ENCODE results near the gene ELMO1.

ELMO1 gene

DNA sequence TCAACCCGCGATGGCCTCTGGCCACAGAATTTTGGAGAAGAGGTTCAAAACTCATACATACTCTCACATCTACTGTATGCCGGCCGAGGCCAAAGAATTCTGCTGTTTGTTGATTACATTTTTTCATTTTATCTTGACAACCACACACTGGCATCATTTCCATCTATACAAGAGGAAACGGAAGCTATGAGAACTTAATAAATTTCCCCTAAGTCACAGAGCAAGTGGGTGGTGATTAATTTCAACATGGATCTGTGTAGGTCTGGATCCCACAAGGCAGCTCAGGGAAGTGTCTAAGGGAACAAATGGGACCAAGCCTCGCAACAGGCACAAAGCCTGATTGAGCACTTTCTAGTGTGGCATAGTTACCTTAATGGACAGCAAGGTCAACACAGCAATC is 18.0 kb downstream of the ELMO1 start:
- no peak for DNase-seq (ENCODE audit: low read depth)

DNA sequence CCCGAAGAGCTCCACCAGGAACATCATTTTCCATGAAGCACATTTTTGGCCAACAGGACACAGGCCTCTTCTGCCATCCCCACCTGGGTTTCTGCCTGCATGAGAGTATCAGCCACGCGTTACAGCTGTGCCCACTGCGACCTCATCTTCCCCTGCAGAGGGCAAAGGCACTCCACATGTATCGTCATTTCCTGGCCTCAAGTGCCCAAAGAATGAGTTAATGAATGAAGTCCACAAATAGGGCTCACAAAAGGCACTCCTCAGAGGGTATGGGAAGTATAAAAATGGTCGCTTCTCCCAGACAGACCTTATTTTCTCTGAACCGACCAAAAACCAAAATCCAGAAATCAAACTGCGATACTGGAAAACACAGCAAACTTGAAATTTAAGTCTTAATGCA is 18.5 kb downstream of the ELMO1 start:
- DNase-seq (ENCODE audit: low read depth), result no peak

DNA sequence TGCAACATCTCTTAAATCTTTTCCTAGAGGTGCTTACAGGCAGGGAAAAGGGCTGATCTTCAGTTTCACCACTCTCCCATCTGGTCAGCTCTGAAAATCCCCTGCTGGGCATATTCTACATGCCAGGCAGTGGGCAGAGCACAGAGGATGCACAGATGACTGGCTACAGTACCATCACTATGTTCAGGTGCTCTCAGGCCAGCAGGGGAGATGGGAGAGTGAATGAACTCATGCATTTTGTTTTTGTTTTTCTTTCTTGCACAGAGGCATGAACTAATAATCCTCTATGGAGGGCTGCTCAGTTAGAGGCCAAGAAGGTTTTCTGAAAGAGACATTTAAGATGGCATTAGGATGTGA is 19.3 kb downstream of the ELMO1 start:
- no peak for DNase-seq (ENCODE audit: low read depth)

DNA sequence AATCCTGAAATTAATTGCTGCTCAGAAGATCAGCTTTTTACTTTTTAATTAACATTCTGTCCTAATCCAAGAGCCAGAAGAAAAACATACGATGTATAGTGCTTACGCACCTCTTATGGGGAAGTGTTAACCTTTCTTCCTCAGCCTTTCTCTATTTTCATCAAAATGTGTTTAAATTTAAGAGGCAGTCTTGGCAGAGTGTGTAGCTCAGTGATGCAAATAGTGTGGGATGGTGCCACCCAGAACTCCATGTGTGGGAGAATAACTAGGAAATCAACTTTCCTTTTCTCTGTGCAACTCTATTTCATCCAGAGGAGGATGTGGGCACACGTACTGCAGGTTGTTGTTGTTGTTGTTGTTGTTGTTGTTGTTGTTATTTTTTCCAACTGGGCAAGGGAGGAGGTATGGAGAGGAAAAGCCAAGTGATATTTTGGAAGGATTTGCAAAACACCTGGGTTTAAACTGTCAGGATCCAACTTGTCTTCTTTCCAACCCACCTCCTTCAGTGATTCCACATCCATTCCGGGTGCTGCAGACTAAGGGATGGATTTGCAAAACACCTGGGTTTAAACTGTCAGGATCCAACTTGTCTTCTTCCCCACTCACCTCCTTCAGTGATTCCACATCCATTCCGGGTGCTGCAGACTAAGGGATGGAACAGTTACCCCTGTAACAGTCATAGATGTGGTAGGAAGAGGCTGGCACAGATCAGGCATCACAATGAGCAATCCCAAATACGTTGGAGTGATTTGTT is 19.8 kb downstream of the ELMO1 start:
- no peak for DNase-seq (ENCODE audit: low read depth)

DNA sequence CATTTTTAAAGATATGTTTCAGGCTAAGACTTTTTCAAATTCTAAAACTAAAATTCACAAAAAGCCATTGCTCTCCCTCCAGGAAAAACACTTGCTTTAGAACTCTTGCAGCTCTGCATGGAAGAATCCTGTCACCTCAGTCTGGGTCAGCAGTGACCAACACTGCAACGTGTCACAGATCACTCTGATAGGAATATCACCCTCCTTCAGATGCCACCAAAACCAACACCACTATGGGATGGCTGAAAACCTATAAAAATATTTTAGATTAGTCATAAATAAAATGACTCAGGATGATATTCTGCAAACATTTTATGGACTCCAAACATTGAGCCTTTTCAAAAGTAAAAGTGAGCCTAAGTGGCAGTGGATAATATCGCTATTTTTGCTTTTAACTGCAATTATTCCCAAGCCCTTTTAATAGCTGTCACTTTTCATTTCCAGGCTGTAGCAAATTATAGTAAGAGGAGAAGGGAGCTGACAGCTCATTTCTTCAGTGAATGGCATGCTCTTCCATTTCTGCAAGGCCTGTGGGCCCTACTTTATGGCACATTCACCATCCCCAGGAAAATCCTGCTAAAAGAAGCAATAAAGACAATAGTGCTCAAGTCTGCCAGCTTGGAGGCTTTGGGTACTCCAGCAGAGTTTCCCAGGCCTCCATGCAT is 21.3 kb downstream of the ELMO1 start:
- DNase-seq (ENCODE audit: low read depth), result no peak

DNA sequence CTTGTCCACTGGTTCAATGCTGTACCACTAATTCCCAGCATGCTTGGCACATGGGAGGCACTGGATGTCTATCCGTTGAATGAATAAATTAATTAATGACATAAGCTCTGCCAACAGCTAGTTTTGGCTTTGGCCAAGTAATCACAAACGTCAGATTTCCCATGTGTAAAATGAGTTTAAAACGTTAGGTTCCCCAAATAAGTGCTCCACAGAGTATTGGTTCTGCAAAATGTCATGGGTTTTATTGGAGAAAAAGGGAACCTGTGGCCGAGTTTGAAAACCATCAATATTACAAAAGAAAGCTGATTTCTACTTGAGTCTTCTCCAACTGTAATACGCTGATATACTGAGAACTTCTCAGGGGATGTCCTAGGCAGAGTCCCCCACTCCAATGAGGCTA is 23.2 kb downstream of the ELMO1 start:
- no peak for DNase-seq (ENCODE audit: low read depth)

DNA sequence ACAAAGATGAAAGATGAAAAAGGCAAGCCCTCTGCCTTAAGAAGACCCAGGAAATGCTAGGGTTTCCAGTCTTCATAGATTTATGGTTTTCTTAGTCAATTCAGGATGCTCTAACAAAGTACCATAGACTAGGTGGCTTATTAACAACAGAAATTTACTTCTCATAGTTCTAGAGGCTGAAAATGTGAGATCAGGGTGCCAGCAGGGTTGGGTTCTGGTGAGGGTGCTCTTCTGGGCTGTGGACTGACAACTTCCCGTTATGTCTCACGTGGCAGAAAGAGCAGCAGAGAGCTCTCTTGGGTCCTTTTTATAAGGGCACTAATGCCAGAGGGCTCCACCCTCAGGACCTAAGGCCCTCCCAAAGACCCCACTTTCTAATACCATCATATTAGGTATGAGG is 23.7 kb downstream of the ELMO1 start:
- DNase-seq (ENCODE audit: low read depth), result no peak

DNA sequence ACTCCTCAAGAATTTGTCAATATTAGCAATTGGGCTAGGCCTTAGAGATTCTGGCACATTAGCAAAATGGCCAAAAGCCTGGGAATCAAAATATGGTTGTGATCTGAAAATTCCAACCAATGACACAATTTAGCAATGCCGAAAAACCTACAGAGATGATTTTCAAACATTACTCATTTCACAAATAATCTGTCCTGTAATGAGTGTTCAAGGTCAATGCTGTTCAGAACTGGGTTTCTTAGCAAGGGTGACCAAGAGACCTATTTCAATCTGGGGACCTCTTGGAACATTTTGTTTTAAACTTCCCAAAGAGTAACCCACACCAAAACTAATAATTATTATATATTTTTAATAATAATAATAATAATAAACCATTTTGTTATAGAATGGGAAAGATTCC is 24.1 kb downstream of the ELMO1 start:
- DNase-seq (ENCODE audit: low read depth), result no peak

DNA sequence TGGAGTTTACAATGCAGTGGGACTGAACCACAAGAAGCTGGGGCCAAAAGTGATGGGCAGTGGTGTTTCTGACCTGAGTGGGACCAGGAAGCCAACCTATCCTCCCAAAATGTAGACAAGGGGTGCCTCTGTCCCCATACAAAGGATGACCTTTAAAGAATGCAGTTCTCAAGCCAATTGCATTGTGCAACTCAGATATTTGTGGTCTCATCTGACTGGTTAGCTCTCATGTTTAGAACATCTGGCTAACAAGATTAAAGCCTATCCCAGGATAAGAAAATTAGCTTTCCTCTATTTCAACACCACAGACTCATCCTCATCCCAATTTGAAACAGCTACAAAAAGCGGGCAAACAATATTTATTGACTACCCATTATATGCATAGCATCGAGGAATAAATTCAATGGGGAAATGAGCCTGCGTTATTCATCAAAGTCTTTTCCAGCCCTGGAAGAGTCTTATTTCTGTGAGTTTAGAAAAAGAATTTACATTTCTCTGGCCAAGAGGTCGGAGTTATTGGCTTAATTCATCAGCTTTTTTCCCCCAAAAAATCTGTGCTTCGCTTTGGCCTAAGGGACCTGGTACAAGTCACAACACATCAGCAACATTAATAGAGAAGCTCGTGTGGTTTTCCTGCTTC is 26.7 kb downstream of the ELMO1 start:
- DNase-seq (ENCODE audit: low read depth), result no peak

DNA sequence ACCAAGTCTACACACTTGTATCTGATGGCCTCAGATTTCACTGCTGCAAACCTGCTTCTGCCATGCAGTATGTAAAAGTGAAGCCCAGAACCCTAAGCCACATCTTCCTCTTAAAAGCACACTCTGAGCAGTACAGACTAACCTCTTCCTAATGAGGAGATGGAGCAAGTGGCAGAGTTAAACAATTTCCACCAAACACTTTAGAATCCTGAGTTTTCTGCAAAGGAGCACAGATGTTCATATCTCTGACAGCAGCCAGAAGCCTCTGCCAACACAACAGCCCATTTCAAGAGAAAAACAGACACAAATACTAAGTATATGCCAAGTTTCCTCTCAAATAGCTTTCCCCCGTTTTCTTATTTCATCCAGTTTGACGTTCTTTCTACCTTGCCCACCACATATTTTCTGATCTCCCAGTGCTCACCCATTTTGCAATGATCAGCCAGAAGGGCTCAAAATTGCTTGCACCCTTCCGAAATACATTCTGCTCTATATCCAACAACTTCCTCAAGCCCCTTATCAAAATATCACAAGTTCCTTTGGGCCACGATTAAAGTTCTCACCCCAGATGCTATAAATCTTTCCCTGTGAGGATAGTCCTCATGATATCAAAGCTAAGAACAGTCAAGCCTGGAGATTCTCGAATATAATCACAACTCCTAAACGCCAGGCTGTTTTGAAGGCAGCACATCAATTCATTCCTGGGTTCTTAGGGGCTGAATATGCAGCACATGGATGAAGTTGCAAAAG is 27.5 kb downstream of the ELMO1 start:
- no peak for DNase-seq (ENCODE audit: low read depth)

DNA sequence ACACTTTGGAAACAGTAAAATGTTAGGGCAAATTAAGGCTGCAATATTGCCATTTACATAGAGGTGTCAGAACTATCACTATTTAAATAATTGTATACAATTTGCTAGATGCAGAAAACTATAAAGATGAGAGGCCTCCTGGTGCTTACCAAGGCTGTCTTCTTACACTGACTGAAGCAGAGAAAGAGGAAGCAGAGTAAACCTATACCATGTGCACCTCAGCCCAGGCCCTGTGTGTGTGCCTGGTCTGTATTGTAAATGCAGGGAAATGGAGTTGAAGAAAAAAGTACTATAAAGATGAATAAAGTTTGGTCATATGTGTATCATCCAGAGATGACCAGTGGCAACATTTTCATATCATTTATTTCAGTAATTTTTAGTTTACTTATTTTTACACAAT is 29.2 kb downstream of the ELMO1 start:
- DNase-seq (ENCODE audit: low read depth), result no peak

DNA sequence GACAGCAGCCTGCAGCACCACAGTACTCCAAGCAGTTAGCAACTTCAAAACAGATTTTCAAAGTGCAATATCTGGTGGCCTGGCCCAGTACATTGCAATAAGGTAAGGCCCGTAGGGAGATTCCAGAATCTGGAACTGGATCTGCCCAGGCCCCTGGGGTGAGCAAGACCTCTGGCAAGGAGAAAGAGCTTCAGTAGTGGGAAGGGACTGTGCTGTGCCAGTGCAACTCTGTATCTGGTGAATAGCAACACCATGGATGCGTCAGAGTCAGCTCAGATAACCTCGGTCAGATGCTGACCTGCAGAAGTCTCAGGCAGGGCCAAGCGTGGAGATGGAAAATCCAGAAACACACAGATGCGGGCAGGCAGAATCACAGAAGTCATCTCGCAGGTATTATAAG is 30.3 kb downstream of the ELMO1 start:
- no peak for DNase-seq (ENCODE audit: low read depth)

DNA sequence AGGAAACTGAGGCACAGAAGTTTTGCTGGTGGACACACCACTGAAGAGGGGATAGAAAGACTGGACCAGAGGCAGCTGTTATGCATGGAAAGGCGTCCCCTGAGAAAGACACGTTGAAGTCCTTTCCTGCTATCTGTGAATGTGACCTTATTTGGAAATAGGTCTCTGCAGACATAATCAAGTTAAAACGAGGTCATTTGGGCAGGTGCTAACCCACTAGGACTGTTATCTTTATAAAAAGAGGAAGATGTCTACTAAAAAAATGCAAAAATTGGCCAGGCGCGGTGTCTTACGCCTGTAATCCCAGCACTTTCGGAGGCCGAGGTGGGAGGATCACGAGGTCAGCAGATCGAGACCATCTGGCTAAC is 31.6 kb downstream of the ELMO1 start:
- no peak for DNase-seq (ENCODE audit: low read depth)

DNA sequence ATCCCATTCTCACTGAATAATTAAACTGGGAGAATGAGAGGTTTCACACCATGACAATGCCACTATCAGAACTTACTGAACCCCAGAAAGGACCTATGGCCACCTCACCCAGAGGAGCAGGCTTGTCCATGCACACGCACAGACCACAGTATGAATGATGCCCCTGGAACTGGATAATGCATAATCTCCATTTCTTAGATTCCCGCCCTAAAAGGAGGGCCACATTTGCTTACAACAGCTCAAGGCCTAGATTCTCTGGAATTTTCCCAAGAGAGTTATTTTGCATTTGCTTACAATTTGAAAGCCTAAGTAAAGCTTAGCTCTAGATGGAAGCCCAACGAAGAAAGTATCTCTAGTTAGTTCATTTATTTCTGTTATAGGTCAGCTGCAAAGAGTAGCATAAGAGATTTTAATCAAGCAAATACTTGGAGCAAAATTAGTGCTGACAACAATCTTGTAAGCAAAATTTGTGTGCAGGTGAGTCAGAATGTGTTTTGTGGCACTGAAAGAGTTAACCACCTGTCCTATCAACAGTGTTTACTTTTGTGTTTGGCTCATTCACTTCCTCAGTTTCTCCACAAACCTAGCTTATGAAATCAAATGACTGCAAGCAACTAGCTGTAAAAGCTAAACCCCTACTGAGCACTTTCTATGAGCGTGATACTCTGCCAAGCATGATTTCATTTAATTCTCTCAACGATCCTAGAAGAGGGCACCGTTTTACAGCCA is 32.1 kb downstream of the ELMO1 start:
- DNase-seq (ENCODE audit: low read depth), result no peak

DNA sequence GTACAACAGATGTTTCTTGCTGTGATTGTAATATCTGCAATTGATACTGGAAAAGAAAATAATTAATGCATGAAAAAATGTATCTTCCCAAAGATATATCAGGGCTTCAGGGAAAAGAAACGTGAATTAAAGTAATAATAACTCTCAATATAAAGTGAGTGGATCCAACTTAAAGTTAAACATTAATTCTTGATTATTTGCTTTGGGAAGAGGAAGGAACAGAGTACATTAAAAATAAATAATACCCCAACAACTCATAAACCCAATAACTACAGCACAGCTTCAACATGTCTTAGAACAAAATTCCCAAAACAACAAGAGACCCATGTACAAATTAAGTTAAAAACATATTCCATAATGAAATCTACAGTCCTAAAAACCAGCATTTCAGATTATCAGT is 33.0 kb downstream of the ELMO1 start:
- no peak for DNase-seq (ENCODE audit: low read depth)

DNA sequence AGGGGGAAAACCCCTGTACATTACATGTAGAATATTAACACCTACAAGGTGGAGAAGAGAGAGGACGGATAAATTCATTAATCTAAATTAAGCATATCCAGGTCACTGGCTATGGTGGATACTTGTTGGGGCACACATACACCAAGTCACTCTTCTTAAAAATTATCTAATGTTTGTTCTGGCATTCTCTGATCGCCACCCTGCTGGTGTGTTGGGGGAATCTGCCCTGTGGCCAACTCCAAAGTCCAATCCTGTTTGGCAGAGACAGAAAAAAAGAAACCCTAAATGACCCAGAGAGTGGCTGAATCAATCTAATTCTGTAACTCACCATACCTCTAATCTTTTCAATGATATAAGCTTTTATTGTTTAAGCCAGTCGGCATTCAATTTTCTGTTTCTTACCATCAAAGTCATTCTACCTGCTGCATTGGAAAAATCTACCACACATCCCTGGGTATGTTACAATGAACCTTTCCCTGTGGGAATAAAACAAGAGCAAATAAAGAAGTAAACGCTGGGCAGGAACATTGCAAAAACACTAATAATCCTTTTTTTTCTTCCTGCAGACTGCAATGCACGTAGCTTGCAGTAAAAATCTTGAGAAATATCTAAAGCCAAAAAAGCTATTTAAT is 34.2 kb downstream of the ELMO1 start:
- no peak for DNase-seq (ENCODE audit: low read depth)

DNA sequence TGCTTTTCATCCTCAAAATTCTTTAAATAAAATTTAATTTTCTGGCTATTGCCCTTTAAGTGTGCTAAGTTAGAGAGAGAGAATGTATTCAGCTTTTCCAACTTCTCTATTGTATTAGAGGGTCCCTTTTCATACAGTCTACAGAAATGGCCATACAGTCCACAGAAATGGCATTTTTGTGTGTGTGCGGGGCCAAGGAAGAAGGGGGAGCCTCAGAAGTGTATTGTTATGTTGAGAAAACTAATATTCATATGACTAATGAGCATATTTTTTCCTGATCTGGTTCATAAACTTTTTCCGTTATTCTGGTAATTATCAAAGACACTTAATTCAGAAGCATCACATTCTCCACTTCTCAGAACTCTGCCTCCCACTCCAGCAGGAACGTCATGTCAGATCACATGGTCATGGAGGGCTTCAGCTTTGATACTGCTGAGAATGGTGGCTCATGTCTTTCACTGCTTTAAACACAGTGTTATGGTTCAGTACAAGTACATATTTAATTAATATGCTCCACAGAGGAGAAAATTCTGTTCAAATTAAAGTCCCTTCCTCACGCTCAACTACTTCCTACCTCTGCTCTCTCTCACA is 37.1 kb downstream of the ELMO1 start:
- DNase-seq (ENCODE audit: low read depth), result no peak

DNA sequence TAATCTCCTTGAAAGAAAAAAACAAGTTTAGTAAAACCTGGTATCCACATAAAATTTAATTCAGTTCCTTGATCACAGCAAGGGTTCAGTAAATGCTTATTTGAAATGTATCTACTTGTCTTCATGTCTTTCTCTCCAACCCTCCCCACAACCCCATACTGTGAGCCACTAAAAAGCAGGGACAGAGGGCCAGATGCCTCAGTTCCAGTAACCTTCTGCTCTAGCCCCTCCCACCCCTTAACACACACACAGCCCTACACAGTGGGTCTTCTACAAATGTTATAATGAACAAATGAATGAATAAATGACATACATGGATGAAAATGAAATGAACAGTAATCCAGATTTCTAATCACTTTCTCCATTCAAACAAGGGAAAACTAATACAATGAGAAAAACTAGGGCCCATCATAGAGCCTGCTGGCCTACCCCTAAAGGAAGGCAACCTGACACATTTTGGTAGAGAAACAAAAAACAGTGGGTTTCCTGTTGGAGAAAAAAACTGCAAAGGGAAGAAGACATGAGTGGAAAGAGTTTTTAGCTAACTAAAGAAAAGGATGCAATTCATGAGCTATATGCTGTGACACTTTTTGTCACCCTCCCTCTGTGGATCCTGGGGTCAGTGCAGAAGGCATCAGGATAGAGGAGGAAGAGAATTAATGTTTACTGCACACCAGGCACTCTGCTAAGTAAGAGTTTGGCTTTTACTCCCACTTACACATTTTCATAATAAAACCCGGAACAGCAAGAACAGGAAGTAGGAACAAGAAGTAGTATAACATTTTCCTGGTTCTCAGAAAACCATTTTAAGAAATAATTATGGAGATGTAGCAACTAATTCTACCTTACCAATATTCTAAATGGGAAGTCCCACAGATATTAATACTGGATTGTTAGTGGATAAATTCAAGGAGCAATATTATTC is 38.1 kb downstream of the ELMO1 start:
- DNase-seq (ENCODE audit: low read depth), result no peak

DNA sequence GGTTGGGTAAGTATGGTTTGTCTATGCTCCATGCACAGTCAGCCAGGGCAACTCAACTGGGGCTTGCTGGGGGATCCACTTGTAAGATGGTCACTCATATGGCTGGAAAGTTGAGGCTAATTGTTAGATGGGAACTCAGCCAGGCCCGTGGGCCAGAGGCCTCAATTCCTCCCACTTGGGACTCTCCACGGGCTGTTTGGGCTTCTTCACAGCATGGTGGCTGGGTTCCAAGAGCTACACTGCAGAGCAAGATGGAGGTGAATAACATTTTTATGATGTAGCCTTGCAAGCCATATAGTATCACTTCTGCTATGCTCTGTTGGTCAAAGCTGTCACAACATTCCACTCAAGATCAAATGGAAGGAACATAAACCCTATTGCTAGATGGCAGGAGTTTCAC is 39.2 kb downstream of the ELMO1 start:
- DNase-seq (ENCODE audit: low read depth), result no peak

All from T-helper 22 cell (primary cell).